Heart left ventricle (tissue), 16 donors: ENCODE data around the gene LANCL1. TPM values are rescaled to one million over a fixed set of nuclear protein-coding genes. Genes with fewer than 3 reads are reported as not detected.

Experiments
- ATAC-seq, 4 donors: fragments of 200-7000 bp; cut with Tn5 transposase; one replicate each; pipeline ENCODE4 v1.9.1; 2020 to 2022; ENCODE audit warnings: moderate library complexity in 4 of 4, mild to moderate bottlenecking in 3 of 4, moderate number of reproducible peaks in 1 of 4
- DNase-seq, 5 donors: peaks; one replicate each; pipeline ENCODE4 v3.0.0-alpha.2; 2020
- H3K27ac ChIP-seq, 12 donors: fragments of 200-600 bp; sonication (generic) in 4 of 12; one replicate each; pipeline versions ENCODE4 v1.5.0 to v1.8.0; 2016 to 2022; ENCODE audit warnings: mild to moderate bottlenecking in 2 of 12
- H3K27me3 ChIP-seq, 9 donors: fragments of 200-600 bp; sonication (generic) in 2 of 9; one replicate each; pipeline versions ENCODE4 v1.5.1 to v1.8.0; 2016 to 2022; ENCODE audit warnings: mild to moderate bottlenecking in 3 of 9
- H3K36me3 ChIP-seq, 9 donors: fragments of 200-600 bp; sonication (generic) in 2 of 9; one replicate each; pipeline versions ENCODE4 v1.5.0 to v1.8.0; 2018 to 2022; ENCODE audit warnings: mild to moderate bottlenecking in 2 of 9
- H3K4me1 ChIP-seq, 12 donors: fragments of 200-600 bp; sonication (generic) in 4 of 12; one replicate each; pipeline versions ENCODE4 v1.5.0 to v1.8.0; 2016 to 2022; ENCODE audit warnings: mild to moderate bottlenecking in 3 of 12
- H3K4me3 ChIP-seq, 12 donors: fragments of 200-600 bp; sonication (generic) in 4 of 12; one replicate each; pipeline versions ENCODE4 v1.5.0 to v1.8.0; 2017 to 2022; ENCODE audit warnings: mild to moderate bottlenecking in 9 of 12, moderate library complexity in 4 of 12
- H3K9me3 ChIP-seq, 12 donors: fragments of 200-600 bp; sonication (generic) in 4 of 12; one replicate each; pipeline versions ENCODE4 v1.5.0 to v1.8.0; 2016 to 2022; ENCODE audit warnings: mild to moderate bottlenecking in 1 of 12
- POLR2A ChIP-seq, 2 donors: fragments of 450-650 bp; IDR thresholded peaks; one replicate each; pipeline ENCODE4 v1.6.1; 2017; ENCODE audit warnings: antibody characterized with exemption in 2 of 2, mild to moderate bottlenecking in 2 of 2, moderate library complexity in 2 of 2
- WGBS, 4 donors: extraction: QIAGEN DNeasy Blood & Tissue Kit in 2 of 4; methylation state at CpG; one replicate each; pipeline versions ENCODE4 v1.1.5 to v1.1.7; 2013 to 2018; 5-methylcytosine and 5-hydroxymethylcytosine counted together
- intact Hi-C, 10 donors: fragments of 100-400 bp; cut with DNase I; formaldehyde crosslinking; loops; one replicate each; pipeline versions ENCODE4 v1.11.1 to v1.14.2; 2022
- polyA plus RNA-seq, 2 donors: library from polyadenylated mRNA; stranded (reverse); fragments of 200-250 nt; gene quantifications; one replicate each; pipeline ENCODE4 v1.2.3, GENCODE V29; 2013
- total RNA-seq, 9 donors: library from RNA; depleted of rRNA in 2 of 9; stranded (reverse); fragments of >200 nt in 2 of 9; fragmentation: NEBNext Ultra II Directional in 3 of 9; extraction: Animal tissue kit (Norgen Biotek cat#: 25700) in 3 of 9; gene quantifications; one replicate each; pipeline versions ENCODE4 v1.1.0 to v1.2.4, GENCODE V29; 2016 to 2023
- TF ChIP-seq, protein P1 (sequence below), 12 donors: fragments of 200-600 bp; sonication (generic) in 4 of 12; IDR thresholded peaks; one replicate each; pipeline versions ENCODE4 v1.5.0 to v1.8.0; 2018 to 2022; ENCODE audit warnings: antibody characterized with exemption in 12 of 12, mild to moderate bottlenecking in 5 of 12
- donor health status: ischemic (EF 13 %, LVEDD 7.1; RV severe dilation, severe dysfunction).
- donor health status: healthy with polysubstance abuse.
- donor health status: DM: no; HTN: yes; CAD: no.
- donor health status: DM: no; HTN: no; CAD: no.
- donor health status: ischemic (EF 25% LVEDD 6.9; RV normal size, moderate dysfunction).
- donor health status: ischemic (EF 25% LVEDD 5.7; RV mildly dilated, moderate dysfunction).
- donor health status: healthy.
- donor health status: DM: yes; HTN: yes; CAD: no.
- donor health status: ischemic (EF 35%, LVEDD 5.7; RV mildly dilated, moderate dysfunction).
- donor health status: nonischemic (EF 11% LVEDD 7.7; RV severe dilation, severe dysfunction).
- donor health status: DM: yes; HTN: yes; CAD: no.
- donor health status: PGD.
- donor health status: ischemic (EF 29% LVEDD 5.4; RV normal size, mild dysfunction).
- donor health status: nonischemic (EF 23%, LVEDD 6.1; RV moderate dilation, normal function).

Gene LANCL1
- total and polyA plus RNA-seq, 11 donors: 7.7 to 76.1 (median 44.9) TPM

DNA sequence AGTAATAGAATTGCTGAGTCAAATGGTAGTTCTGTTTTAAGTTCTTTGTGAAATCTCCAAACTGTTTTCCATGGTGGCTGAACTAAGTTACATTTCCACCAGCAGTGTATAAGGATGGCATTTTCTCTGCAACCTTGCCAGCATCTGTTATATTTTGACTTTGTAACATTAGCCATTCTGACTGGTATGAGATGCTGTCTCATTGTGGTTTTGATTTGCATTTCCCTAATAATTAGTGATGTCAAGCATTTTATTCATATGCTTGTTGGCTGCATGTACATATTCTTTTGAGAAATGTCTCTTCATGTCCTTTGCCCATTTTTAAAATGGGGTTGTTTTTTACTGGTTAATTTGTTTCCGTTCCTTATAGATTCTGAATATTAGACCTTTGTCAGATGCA is 63.9 kb downstream of the LANCL1 start:
- ATAC-seq (no peak), DNase-seq (no peak)
- Histone ChIP-seq H3K4me3 (no peak overlapping the region), H3K36me3 (no peaks in the 10 kb centered on the region), H3K27me3 (no peaks in the 10 kb centered on the region), H3K27ac (no peak overlapping the region), H3K4me1 (no peaks in the 10 kb centered on the region), H3K9me3 (peaks cover 0 to 16% (median 0%) of the 10 kb centered on the region in 12 donors)
- 93 to 97% (median 95%) methylated on average over 1 of the region's 1 CpG for WGBS, 4 donors
- no peak for TF ChIP-seq POLR2A (IDR thresholded peaks at IDR 0.05)
- TF ChIP-seq, protein P1, sequence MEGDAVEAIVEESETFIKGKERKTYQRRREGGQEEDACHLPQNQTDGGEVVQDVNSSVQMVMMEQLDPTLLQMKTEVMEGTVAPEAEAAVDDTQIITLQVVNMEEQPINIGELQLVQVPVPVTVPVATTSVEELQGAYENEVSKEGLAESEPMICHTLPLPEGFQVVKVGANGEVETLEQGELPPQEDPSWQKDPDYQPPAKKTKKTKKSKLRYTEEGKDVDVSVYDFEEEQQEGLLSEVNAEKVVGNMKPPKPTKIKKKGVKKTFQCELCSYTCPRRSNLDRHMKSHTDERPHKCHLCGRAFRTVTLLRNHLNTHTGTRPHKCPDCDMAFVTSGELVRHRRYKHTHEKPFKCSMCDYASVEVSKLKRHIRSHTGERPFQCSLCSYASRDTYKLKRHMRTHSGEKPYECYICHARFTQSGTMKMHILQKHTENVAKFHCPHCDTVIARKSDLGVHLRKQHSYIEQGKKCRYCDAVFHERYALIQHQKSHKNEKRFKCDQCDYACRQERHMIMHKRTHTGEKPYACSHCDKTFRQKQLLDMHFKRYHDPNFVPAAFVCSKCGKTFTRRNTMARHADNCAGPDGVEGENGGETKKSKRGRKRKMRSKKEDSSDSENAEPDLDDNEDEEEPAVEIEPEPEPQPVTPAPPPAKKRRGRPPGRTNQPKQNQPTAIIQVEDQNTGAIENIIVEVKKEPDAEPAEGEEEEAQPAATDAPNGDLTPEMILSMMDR (IDR thresholded peaks at IDR 0.05): no peak
- intact Hi-C loops: no loop called here

DNA sequence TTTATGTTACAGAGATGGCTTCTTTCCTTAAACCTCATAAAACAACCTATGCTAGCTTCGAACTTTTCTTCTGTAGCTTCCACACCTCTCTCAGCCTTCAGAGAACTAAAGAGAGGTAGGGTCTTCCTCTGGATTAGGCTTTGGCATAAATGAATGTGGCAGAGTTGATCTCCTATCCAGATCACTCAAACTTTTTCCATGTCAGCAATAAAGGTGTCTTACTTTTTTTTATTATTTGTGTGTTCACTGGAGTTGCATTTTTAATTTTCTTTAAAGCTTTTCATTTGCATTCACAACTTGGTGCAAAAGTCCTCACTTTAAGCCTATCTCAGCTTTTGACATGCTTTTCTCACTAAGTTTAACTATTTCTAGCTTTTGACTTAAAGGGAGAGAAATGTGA is 66.0 kb downstream of the LANCL1 start:
- no peak for TF ChIP-seq POLR2A (IDR thresholded peaks at IDR 0.05)
- TF ChIP-seq, protein P1 (IDR thresholded peaks at IDR 0.05): no peak
- intact Hi-C loops: no loop called here
- Histone ChIP-seq H3K4me1 (no peaks in the 10 kb centered on the region), H3K4me3 (no peak overlapping the region), H3K9me3 (peaks cover 0 to 16% (median 0%) of the 10 kb centered on the region in 12 donors), H3K27ac (no peak overlapping the region), H3K36me3 (no peaks in the 10 kb centered on the region), H3K27me3 (no peaks in the 10 kb centered on the region)
- DNase-seq (no peak), ATAC-seq (no peak)
- 75 to 85% (median 79%) methylated on average over 1 of the region's 1 CpG for WGBS, 4 donors

DNA sequence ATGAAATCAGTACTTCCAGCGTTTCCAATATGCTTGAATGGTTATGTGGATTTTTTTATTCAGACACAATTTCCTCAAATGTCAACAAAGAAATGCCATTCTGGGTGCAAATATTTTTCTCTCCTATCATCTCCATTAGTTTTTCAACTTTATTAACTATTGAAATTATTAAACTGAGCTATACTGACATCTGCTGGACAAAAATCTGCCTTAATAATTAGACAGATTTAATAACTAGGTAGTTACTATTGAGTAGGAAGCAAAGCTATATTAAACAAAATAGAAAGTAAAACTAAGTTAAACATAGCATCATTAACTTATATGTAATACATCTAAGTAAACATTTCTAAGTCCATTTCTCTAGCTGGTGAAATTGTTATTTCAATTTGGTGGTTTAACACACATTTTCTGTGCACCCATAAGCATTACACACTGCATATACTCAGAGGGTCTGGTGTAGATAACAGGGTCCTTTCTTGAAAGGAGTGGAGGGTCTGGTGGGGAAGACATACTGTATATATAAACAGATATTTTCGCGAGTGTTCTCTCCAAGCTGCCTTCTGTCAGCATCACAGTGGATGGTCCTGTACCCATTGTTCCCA is 77.0 kb downstream of the LANCL1 start:
- TF ChIP-seq POLR2A (IDR thresholded peaks at IDR 0.05): no peak
- TF ChIP-seq, protein P1 (IDR thresholded peaks at IDR 0.05): peak; percentile 24 to 61 (median 52)
- no peak overlapping the region for H3K27ac ChIP-seq
- H3K4me3 ChIP-seq: no peak overlapping the region
- H3K27me3 ChIP-seq: no peaks in the 10 kb centered on the region
- intact Hi-C loops: loop anchor here in 9 of 10 donors (1.0 to 10.0 kb wide), 6 partner anchors 37 to 425 kb away; no protein-coding TSS in a partner anchor
- no peaks in the 10 kb centered on the region for H3K36me3 ChIP-seq
- H3K9me3 ChIP-seq: no peaks in the 10 kb centered on the region
- H3K4me1 ChIP-seq: peaks cover 0 to 6% (median 0%) of the 10 kb centered on the region in 12 donors
- 52 to 68% (median 56%) methylated on average over 3 of the region's 3 CpGs for WGBS, 4 donors
- ATAC-seq (no peak), DNase-seq (no peak)

DNA sequence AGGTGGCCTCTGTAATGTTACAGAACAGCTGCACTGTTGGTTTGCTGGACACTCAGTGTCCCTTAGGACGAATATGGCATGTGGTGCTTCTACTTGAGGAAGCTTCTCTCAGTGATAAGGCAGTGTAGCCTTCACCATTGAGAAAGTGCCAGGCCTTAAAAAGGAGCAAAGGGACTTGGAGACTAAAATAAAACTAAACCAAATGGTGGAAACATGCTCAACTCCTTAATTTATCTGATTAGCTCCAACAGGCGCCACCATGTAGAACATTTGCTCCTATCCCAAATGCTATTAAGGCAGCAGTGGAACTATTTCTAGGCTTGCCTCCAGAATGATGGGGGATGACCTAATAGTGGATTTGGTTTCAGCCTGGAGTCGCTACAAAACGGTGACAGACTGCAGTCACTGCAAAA is 84.1 kb downstream of the LANCL1 start:
- 22 to 38% (median 30%) methylated on average over 4 of the region's 4 CpGs for WGBS, 4 donors
- DNase-seq (peak in 1 of 5 donors; percentile 12), ATAC-seq (peak; percentile 76 to 95 (median 89))
- Histone ChIP-seq H3K27ac (peak overlapping the region in 4 of 12 donors; percentile 41 to 78 (median 58)), H3K9me3 (no peaks in the 10 kb centered on the region), H3K4me1 (peaks cover 0 to 12% (median 5%) of the 10 kb centered on the region in 12 donors), H3K36me3 (no peaks in the 10 kb centered on the region), H3K27me3 (no peaks in the 10 kb centered on the region), H3K4me3 (no peak overlapping the region)
- intact Hi-C loops: loop anchor here in 1 of 10 donors (10.0 kb wide), 1 partner anchor 418 kb away; no protein-coding TSS in a partner anchor
- TF ChIP-seq, protein P1 (IDR thresholded peaks at IDR 0.05): no peak
- no peak for TF ChIP-seq POLR2A (IDR thresholded peaks at IDR 0.05)
